ENCODE measurements around the gene PKP4.

GRCh38 chr2:158582670-158583069, 125.9 kb downstream of the PKP4 start:
- TF ChIP-seq, protein P1, sequence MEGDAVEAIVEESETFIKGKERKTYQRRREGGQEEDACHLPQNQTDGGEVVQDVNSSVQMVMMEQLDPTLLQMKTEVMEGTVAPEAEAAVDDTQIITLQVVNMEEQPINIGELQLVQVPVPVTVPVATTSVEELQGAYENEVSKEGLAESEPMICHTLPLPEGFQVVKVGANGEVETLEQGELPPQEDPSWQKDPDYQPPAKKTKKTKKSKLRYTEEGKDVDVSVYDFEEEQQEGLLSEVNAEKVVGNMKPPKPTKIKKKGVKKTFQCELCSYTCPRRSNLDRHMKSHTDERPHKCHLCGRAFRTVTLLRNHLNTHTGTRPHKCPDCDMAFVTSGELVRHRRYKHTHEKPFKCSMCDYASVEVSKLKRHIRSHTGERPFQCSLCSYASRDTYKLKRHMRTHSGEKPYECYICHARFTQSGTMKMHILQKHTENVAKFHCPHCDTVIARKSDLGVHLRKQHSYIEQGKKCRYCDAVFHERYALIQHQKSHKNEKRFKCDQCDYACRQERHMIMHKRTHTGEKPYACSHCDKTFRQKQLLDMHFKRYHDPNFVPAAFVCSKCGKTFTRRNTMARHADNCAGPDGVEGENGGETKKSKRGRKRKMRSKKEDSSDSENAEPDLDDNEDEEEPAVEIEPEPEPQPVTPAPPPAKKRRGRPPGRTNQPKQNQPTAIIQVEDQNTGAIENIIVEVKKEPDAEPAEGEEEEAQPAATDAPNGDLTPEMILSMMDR (conservative IDR thresholded peaks at IDR 0.05; ENCODE audit: low read depth, low read length): no peak
- no peak for TF ChIP-seq EZH2 (IDR thresholded peaks at IDR 0.05; ENCODE audit: low read length, unreplicated experiment)
- no peak for TF ChIP-seq EZH2phosphoT487 (IDR thresholded peaks at IDR 0.05; ENCODE audit: borderline replicate concordance, low read length)
